GM10847 (cell line): ENCODE results near the gene IDI1.

Experiments
- POLR2A ChIP-seq: IDR thresholded peaks from 2 replicates; pipeline ENCODE4 v1.6.1; 2011; ENCODE audit not compliant: insufficient read length; ENCODE audit errors: extremely low read depth

IDI1 gene

DNA sequence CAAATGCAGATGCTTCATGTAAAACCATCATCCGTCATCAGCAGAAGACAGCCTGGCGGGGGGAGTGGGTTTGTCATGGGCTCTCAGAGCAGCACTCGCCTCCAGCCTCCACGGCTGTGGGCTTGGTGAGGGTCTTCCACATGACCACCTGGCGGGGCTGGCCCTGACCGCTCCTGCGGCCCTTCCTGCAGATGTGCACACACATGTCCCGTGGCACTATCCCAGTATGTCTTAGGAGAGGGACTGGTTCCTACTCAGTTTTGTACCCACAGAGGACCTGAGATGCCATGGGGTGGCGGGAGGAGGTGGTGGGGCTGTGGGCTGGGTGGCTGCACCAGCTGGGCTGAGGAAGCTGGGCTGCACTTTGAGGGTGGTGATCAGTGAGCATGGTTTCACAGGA lies 28.0 kb downstream of the IDI1 start:
- TF ChIP-seq POLR2A = no peak

GRCh38 chr10:1020460-1020859 lies 28.5 kb downstream of the IDI1 start:
- TF ChIP-seq POLR2A = no peak

GRCh38 chr10:1019362-1019761 lies 29.6 kb downstream of the IDI1 start:
- no peak for TF ChIP-seq POLR2A

- TF ChIP-seq POLR2A = no peak
These were observed 33.2 kb downstream of the IDI1 start for GRCh38 chr10:1015688-1016087.

- TF ChIP-seq POLR2A = no peak
These were observed 37.2 kb downstream of the IDI1 start for GRCh38 chr10:1011696-1012095.

DNA sequence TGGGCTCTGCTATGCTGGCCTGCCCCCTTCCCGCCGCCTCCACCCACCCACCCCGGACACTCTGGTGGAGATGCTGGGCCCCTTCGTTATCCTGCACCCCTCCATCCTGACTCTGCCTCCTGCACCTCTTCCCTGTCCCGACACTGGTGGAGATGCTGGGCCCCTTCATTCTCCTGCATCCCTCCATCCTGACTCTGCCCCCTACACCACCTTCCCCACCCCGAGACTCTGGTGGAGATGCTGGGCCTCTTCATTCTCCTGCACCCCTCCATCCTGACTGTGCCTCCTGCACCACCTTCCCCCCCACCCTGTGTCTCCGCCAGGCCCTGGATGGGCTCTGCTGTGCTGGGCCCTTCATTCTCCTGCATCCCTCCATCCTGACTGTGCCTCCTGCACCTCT lies 38.2 kb downstream of the IDI1 start:
- TF ChIP-seq POLR2A = no peak

DNA sequence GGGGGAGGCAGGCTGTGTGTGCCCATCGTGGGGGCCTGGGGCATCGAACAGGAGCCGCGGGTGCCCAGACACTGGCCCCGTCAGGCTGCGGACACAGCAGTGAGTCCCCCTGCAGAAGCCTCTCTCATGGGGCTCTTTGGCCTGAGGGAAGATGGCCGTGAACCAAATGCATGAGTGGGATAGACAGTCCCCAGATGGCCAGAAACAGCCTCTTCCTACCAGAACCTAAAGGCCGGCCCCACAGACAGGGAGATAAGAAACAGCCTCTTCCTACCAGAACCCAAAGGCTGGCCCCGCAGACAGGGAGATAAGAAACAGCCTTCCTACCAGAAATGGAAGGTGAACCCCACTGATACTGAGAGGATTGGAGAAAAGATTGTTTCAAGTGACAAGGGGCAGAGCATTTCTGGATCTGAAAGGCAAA lies 39.8 kb downstream of the IDI1 start:
- no peak for TF ChIP-seq POLR2A

DNA sequence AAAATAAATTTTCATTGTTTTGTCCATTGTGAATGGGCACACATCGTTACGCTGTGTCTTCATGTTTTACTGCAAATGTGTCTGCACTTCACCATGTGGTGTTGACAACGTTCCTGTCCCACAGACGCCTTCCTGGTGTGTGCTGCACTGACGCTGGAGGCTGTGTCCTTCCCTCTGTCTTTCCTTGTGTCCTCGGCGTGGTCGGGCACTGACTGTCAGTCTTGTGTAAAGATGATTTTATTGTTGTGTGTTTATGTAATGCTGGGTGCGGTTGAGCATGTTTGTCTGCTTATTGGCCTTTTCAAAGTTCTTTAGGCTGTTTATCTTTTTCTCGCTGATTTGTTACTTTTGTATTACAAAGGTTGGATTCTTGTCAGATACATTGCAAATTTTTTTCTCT lies 41.3 kb downstream of the IDI1 start:
- no peak for TF ChIP-seq POLR2A

- TF ChIP-seq POLR2A = no peak
These were observed 42.3 kb downstream of the IDI1 start for GRCh38 chr10:1006573-1006972.

- no peak for TF ChIP-seq POLR2A
These were observed 44.8 kb downstream of the IDI1 start for GRCh38 chr10:1003884-1004670.

DNA sequence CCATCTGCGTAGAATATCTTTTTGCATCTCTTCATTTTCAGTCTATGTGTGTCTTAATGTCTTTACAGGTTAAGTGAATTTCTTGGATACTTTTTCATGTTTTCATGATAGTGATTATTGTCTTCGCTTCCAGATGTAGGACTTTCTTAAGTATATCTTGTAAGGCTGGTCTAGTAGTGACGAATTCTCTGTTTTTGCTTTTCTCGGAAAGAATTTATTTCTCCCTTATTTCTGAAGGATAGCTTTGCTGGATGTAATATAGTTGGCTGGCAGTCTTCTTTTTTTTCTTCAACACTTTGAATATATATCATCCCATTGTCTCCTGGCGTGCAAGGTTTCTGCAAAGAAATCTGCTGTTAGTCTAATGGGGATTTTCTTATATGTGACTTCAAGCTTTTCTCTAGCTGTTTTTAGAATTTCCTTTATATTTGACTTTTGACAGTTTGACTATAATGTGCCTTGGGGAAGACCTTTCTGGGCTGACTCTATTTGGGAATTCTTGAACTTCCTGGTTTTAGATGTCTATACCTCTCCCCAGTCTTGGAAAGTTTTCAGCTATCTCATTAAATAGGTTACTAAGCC lies 46.4 kb downstream of the IDI1 start:
- TF ChIP-seq POLR2A = no peak

- TF ChIP-seq POLR2A = no peak
These were observed 51.5 kb downstream of the IDI1 start for GRCh38 chr10:997266-998022.

DNA sequence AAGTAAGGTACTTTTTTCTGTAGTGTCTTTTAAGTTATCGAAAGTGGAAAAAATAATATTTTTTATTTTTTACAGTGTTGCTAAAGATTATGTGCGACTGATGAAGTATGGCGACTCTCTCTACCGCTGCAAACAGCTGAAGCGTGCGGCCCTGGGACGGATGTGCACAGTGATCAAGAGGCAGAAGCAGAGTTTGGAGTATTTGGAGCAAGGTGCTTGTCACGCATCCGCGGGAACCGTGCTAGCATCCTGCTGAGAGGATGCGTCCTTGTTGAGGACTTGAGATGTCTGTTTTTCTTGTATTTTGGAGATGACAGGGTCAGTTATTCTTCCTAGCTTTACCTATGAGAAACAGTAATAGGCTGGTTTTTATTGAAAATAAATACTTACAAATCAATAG lies 52.9 kb downstream of the IDI1 start:
- TF ChIP-seq POLR2A = no peak

- no peak for TF ChIP-seq POLR2A
These were observed 53.4 kb downstream of the IDI1 start for GRCh38 chr10:995559-995926.

GRCh38 chr10:994836-995558 lies 53.9 kb downstream of the IDI1 start:
- no peak for TF ChIP-seq POLR2A

GRCh38 chr10:992871-993270 lies 56.0 kb downstream of the IDI1 start:
- no peak for TF ChIP-seq POLR2A
